Lower leg skin (tissue), 3 donors: ENCODE results near the gene METRN.

Experiments used
- POLR2A ChIP-seq, 2 donors: fragments of 450-650 bp; IDR thresholded peaks; one replicate each; pipeline ENCODE4 v1.6.1; 2016 to 2017; ENCODE audit warnings: antibody characterized with exemption in 2 of 2, mild to moderate bottlenecking in 1 of 2, moderate library complexity in 1 of 2
- TF ChIP-seq, protein P1 (sequence below), 3 donors: fragments of 450-650 bp; IDR thresholded peaks; one replicate each; pipeline ENCODE4 v1.5.1; 2016; ENCODE audit warnings: antibody characterized with exemption in 3 of 3, mild to moderate bottlenecking in 3 of 3, moderate library complexity in 2 of 3

- TF ChIP-seq, protein P1, sequence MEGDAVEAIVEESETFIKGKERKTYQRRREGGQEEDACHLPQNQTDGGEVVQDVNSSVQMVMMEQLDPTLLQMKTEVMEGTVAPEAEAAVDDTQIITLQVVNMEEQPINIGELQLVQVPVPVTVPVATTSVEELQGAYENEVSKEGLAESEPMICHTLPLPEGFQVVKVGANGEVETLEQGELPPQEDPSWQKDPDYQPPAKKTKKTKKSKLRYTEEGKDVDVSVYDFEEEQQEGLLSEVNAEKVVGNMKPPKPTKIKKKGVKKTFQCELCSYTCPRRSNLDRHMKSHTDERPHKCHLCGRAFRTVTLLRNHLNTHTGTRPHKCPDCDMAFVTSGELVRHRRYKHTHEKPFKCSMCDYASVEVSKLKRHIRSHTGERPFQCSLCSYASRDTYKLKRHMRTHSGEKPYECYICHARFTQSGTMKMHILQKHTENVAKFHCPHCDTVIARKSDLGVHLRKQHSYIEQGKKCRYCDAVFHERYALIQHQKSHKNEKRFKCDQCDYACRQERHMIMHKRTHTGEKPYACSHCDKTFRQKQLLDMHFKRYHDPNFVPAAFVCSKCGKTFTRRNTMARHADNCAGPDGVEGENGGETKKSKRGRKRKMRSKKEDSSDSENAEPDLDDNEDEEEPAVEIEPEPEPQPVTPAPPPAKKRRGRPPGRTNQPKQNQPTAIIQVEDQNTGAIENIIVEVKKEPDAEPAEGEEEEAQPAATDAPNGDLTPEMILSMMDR (IDR thresholded peaks at IDR 0.05): no peak
- TF ChIP-seq POLR2A (IDR thresholded peaks at IDR 0.05): no peak
Observed at GRCh38 chr16:730666-731509, 16.0 kb downstream of the METRN start.
